Kidney epithelial cell (primary cell): ENCODE results near the gene NALCN. TPM values are rescaled to one million over a fixed set of nuclear protein-coding genes. Genes with fewer than 3 reads are reported as not detected.

Source experiments
- DNase-seq: peaks from one replicate; pipeline ENCODE4 v3.0.0-alpha.2; 2010; ENCODE audit warnings: low read depth
- H3K27me3 ChIP-seq: 2 replicates; pipeline ENCODE4 v1.6.0; 2011; ENCODE audit warnings: low read length; ENCODE audit not compliant: control insufficient read depth, insufficient read depth
- H3K36me3 ChIP-seq: 2 replicates; pipeline ENCODE4 v1.5.1; 2011; ENCODE audit warnings: low read length; ENCODE audit not compliant: control insufficient read depth, insufficient read depth
- H3K4me3 ChIP-seq: 2 replicates; pipeline ENCODE4 v1.5.1; 2011; ENCODE audit warnings: low read depth, mild to moderate bottlenecking, control low read depth, low read length
- CTCF ChIP-seq: IDR thresholded peaks from 2 replicates; pipeline ENCODE4 v1.5.1; 2011; ENCODE audit warnings: mild to moderate bottlenecking, moderate library complexity, low read length, control low read depth, inconsistent platforms; ENCODE audit not compliant: insufficient read depth, poor library complexity, severe bottlenecking
- total RNA-seq: library from RNA; depleted of rRNA; stranded (reverse); fragments of >200 nt; gene quantifications from 2 replicates; pipeline ENCODE4 v1.2.3, GENCODE V29; 2015

NALCN gene
- total RNA-seq, 1 donor from 2014 or later, result 1.8 TPM

GRCh38 chr13:101309014-101309619, 107.2 kb downstream of the NALCN start:
- no peaks in the 10 kb centered on the region for H3K27me3 ChIP-seq
- TF ChIP-seq CTCF, result no peak
- H3K36me3 ChIP-seq, result no peaks in the 10 kb centered on the region
- H3K4me3 ChIP-seq, result no peak overlapping the region
- no peak for DNase-seq

GRCh38 chr13:101308247-101309013, 107.9 kb downstream of the NALCN start:
- Histone ChIP-seq H3K36me3 (no peaks in the 10 kb centered on the region), H3K4me3 (no peak overlapping the region), H3K27me3 (no peaks in the 10 kb centered on the region)
- TF ChIP-seq CTCF, result no peak
- DNase-seq, result no peak

- DNase-seq, result no peak
- H3K36me3 ChIP-seq, result no peaks in the 10 kb centered on the region
- TF ChIP-seq CTCF, result no peak
- no peak overlapping the region for H3K4me3 ChIP-seq
- H3K27me3 ChIP-seq, result no peaks in the 10 kb centered on the region
Measured at GRCh38 chr13:101307181-101307701, 109.1 kb downstream of the NALCN start.

- no peaks in the 10 kb centered on the region for H3K36me3 ChIP-seq
- no peak for TF ChIP-seq CTCF
- H3K27me3 ChIP-seq, result no peaks in the 10 kb centered on the region
- H3K4me3 ChIP-seq, result no peak overlapping the region
- DNase-seq, result no peak
Measured at GRCh38 chr13:101306773-101307172, 109.5 kb downstream of the NALCN start.

- Histone ChIP-seq H3K4me3 (no peak overlapping the region), H3K27me3 (no peaks in the 10 kb centered on the region), H3K36me3 (no peaks in the 10 kb centered on the region)
- no peak for TF ChIP-seq CTCF
- DNase-seq, result no peak
Measured at GRCh38 chr13:101305981-101306411, 110.3 kb downstream of the NALCN start.

GRCh38 chr13:101303521-101303920, 112.8 kb downstream of the NALCN start:
- DNase-seq, result no peak
- no peak overlapping the region for H3K4me3 ChIP-seq
- no peaks in the 10 kb centered on the region for H3K27me3 ChIP-seq
- no peaks in the 10 kb centered on the region for H3K36me3 ChIP-seq
- TF ChIP-seq CTCF, result no peak
